ENCODE results near the gene MRM1. TPM values are rescaled to one million over a fixed set of nuclear protein-coding genes. Genes with fewer than 3 reads are reported as not detected.

The MRM1 gene
- polyA plus RNA-seq, 2 of the 4 experiments (the other 2 are of a cell fraction): 12.7 to 21.7 TPM

GRCh38 chr17:36599546-36600250 lies 1.7 kb upstream of the MRM1 start:
- FAIRE-seq (no peak), ATAC-seq (no peak), DNase-seq (ENCODE audit: low read depth in 1 of 2, low spot score in 1 of 2) (no peak)
- no peak for TF ChIP-seq MAFK (IDR thresholded peaks at IDR 0.05; ENCODE audit: partially characterized antibody)
- CTCF ChIA-PET: interaction anchor here (0.9 to 5.5 kb wide), 5 partner anchors 9 to 575 kb away, joined by 3 to 96 read pairs (median 4); partner anchors contain the start of genes MYO19 and PIGW
- Histone ChIP-seq H3K4me2 (no peak overlapping the region), H3K4me1 (peaks cover 24% of the 10 kb centered on the region), H3K9me3 (no peaks in the 10 kb centered on the region), H3K27ac (no peak overlapping the region), H3K4me3 (no peak overlapping the region)
- POLR2A ChIA-PET: interaction anchor here (0.6 kb wide), 1 partner anchor 63 kb away, joined by 5 read pairs; no protein-coding TSS in a partner anchor
- 93% methylated on average over 11 of the region's 11 CpGs for WGBS (ENCODE audit: missing lambda C conversion rate)

GRCh38 chr17:36600465-36600864 lies 918 bp upstream of the MRM1 start:
- ChIA-PET POLR2A (interaction anchor here (0.9 to 3.1 kb wide), 5 partner anchors 8 to 639 kb away, joined by 3 to 35 read pairs (median 12); partner anchors contain the start of genes DHRS11, GGNBP2, MYO19 and PIGW), CTCF (interaction anchor here (0.5 to 5.5 kb wide), 7 partner anchors 9 to 581 kb away, joined by 3 to 96 read pairs (median 23); partner anchors contain the start of genes DHRS11, MYO19 and PIGW)
- H3K9me3 ChIP-seq: no peaks in the 10 kb centered on the region
- FAIRE-seq (no peak), ATAC-seq (no peak), DNase-seq (ENCODE audit: low read depth in 1 of 2, low spot score in 1 of 2) (no peak)
- H3K27ac ChIP-seq: peak overlapping the region; percentile 87 to 94; a peak in 5 of 6 replicates
- peak overlapping the region; percentile 95 for H3K4me2 ChIP-seq
- no peak overlapping the region for H3K4me3 ChIP-seq
- WGBS (ENCODE audit: missing lambda C conversion rate): 82% methylated on average over 3 of the region's 3 CpGs
- TF ChIP-seq ATOH8 (CRISPR knock-in tag; IDR thresholded peaks at IDR 0.05; ENCODE audit: low read depth): no peak
- no peak for TF ChIP-seq RFX5 (IDR thresholded peaks at IDR 0.05)
- TF ChIP-seq ELK1 (IDR thresholded peaks at IDR 0.05; ENCODE audit: low read depth, low read length): no peak
- no peak for TF ChIP-seq RCOR1 (IDR thresholded peaks at IDR 0.05; ENCODE audit: low read depth, low read length)
- no peak for TF ChIP-seq EHMT2 (IDR thresholded peaks at IDR 0.05; ENCODE audit: low read depth)
- no peak for TF ChIP-seq SMC3 (IDR thresholded peaks at IDR 0.05)
- TF ChIP-seq ZFP36 (IDR thresholded peaks at IDR 0.05; ENCODE audit: borderline replicate concordance, partially characterized antibody): no peak
- H3K4me1 ChIP-seq: peaks cover 24% of the 10 kb centered on the region

GRCh38 chr17:36600936-36601302 lies 464 bp upstream of the MRM1 start:
- Histone ChIP-seq H3K27ac (peak overlapping the region; percentile 87 to 94), H3K4me1 (peaks cover 24% of the 10 kb centered on the region), H3K4me3 (peak overlapping the region; percentile 66), H3K4me2 (peak overlapping the region; percentile 95), H3K9me3 (no peaks in the 10 kb centered on the region)
- ATAC-seq (peak; percentile 0 to 5; a peak in 4 of 6 replicates), DNase-seq (ENCODE audit: low read depth in 1 of 2, low spot score in 1 of 2) (peak in 1 of 2 experiments; percentile 19), FAIRE-seq (no peak)
- WGBS (ENCODE audit: missing lambda C conversion rate): 42% methylated on average over 10 of the region's 10 CpGs
- ChIA-PET CTCF (interaction anchor here (0.5 to 5.5 kb wide), 13 partner anchors 9 to 624 kb away, joined by 3 to 96 read pairs (median 15); partner anchors contain the start of genes DHRS11, MYO19 and PIGW), POLR2A (interaction anchor here (0.9 to 3.1 kb wide), 7 partner anchors 9 to 639 kb away, joined by 3 to 35 read pairs (median 5); partner anchors contain the start of genes DHRS11, GGNBP2, MYO19 and PIGW)
- TF ChIP-seq ZFP36 (IDR thresholded peaks at IDR 0.05; ENCODE audit: borderline replicate concordance, partially characterized antibody) (no peak), ZNF302 (CRISPR knock-in tag; IDR thresholded peaks at IDR 0.05) (no peak; the same call in 1 of the 2 replicates), CHD4 (IDR thresholded peaks at IDR 0.05; ENCODE audit: borderline replicate concordance) (no peak), RFX5 (IDR thresholded peaks at IDR 0.05) (no peak), CBX8 (IDR thresholded peaks at IDR 0.05) (no peak), ZC3H11A (IDR thresholded peaks at IDR 0.05) (no peak), FOSL2 (IDR thresholded peaks at IDR 0.05) (no peak), FOSL2 (CRISPR knock-in tag; IDR thresholded peaks at IDR 0.05) (no peak), ESRRA (IDR thresholded peaks at IDR 0.05; ENCODE audit: borderline replicate concordance, low read length) (no peak), CTCF (IDR thresholded peaks at IDR 0.05) (no peak), PBX3 (IDR thresholded peaks at IDR 0.05) (no peak), TFCP2L1 (CRISPR knock-in tag; IDR thresholded peaks at IDR 0.05) (no peak), KDM1A (IDR thresholded peaks at IDR 0.05; ENCODE audit: low read depth) (no peak), HOXA7 (CRISPR knock-in tag; IDR thresholded peaks at IDR 0.05) (no peak), FOXS1 (CRISPR knock-in tag; IDR thresholded peaks at IDR 0.05) (no peak), E2F6 (IDR thresholded peaks at IDR 0.05; ENCODE audit: borderline replicate concordance, low read depth) (no peak), FOSB (CRISPR knock-in tag; IDR thresholded peaks at IDR 0.05) (no peak), MYC (IDR thresholded peaks at IDR 0.05; ENCODE audit: borderline replicate concordance, low read length) (no peak), JUN (IDR thresholded peaks at IDR 0.05) (no peak)
